NCI-H2081 (cell line): ENCODE measurements around the gene S100A5.
A peak's percentile ranks its signal among the peaks of the same experiment; 100 is the strongest.

ENCODE experiments used
- DNase-seq, 2 experiments: peaks; one replicate each; lab custom pipeline; 2025; lab: John Stamatoyannopoulos, UW

Gene S100A5

GRCh38 chr1:153546796-153547559, 6.2 kb upstream of the S100A5 start:
- DNase-seq, result no peak

GRCh38 chr1:153546371-153546770, 5.6 kb upstream of the S100A5 start:
- DNase-seq, result no peak

GRCh38 chr1:153545067-153546055, 4.6 kb upstream of the S100A5 start, which contains the start of gene S100A4:
TSS of gene S100A4 (minus strand) at chr1:153545806. CDS start at chr1:153544794, 1,012 bp downstream.
- peak; percentile 78 to 80 for DNase-seq

- DNase-seq, result no peak
These were observed 3.8 kb upstream of the S100A5 start for GRCh38 chr1:153544453-153545066.

- DNase-seq, result no peak
These were observed 3.0 kb upstream of the S100A5 start for GRCh38 chr1:153543736-153544135.

GRCh38 chr1:153542956-153543711, 2.4 kb upstream of the S100A5 start:
- DNase-seq, result no peak

GRCh38 chr1:153541641-153542590, 1.2 kb upstream of the S100A5 start:
- DNase-seq, result no peak

- no peak for DNase-seq
These were observed 1.2 kb downstream of the S100A5 start for GRCh38 chr1:153539395-153540093.

- no peak for DNase-seq
These were observed 2.4 kb downstream of the S100A5 start for GRCh38 chr1:153538315-153538821.

- no peak for DNase-seq
These were observed 3.4 kb downstream of the S100A5 start for GRCh38 chr1:153537376-153537730.

GRCh38 chr1:153536671-153537375, 3.9 kb downstream of the S100A5 start:
- no peak for DNase-seq

GRCh38 chr1:153536012-153536670, 4.6 kb downstream of the S100A5 start:
- DNase-seq, result peak; percentile 47 to 77

- DNase-seq, result no peak
These were observed 5.3 kb downstream of the S100A5 start, which contains the start of gene S100A6 for GRCh38 chr1:153535242-153536011. TSS of gene S100A6 (minus strand) at chr1:153535991. CDS start at chr1:153535339, 652 bp downstream.

GRCh38 chr1:153534925-153535241, 5.9 kb downstream of the S100A5 start:
- no peak for DNase-seq

- DNase-seq, result peak in 1 of 2 experiments; percentile 20
These were observed 6.4 kb downstream of the S100A5 start for GRCh38 chr1:153534226-153534924.

- peak in 1 of 2 experiments; percentile 36 for DNase-seq
These were observed 7.0 kb downstream of the S100A5 start for GRCh38 chr1:153533689-153534201.
